Spleen (tissue), 7 donors: Measurements from ENCODE around the gene DBNDD1.

Experiments used
- CTCF ChIP-seq, 11 experiments: fragments of 200-600 bp in 7 of 11; fragments of 450-650 bp in 4 of 11; sonication (generic) in 4 of 11; IDR thresholded peaks in 8 of 11; conservative IDR thresholded peaks in 3 of 11; 1 replicate in 7 of 11; 2 replicates in 4 of 11; pipeline versions ENCODE4 v1.4.0 to v1.8.0; 2016 to 2021; ENCODE audit warnings: antibody characterized with exemption in 11 of 11, inconsistent platforms in 4 of 11, mild to moderate bottlenecking in 1 of 11
- POLR2A ChIP-seq, 3 donors: fragments of 450-650 bp; IDR thresholded peaks; one replicate each; pipeline ENCODE4 v1.5.1; 2017; ENCODE audit warnings: antibody characterized with exemption in 3 of 3, mild to moderate bottlenecking in 1 of 3
- POLR2AphosphoS5 ChIP-seq, 3 donors: sonication (generic); formaldehyde crosslinking; IDR thresholded peaks; one replicate each; pipeline ENCODE4 v1.5.1; 2017; ENCODE audit warnings: antibody characterized with exemption in 3 of 3
- donor health status: DM: no; HTN: no; CAD: no; lungs with moderate emphysema.
- donor health status: DM: no; HTN: no; CAD: no.
- donor health status: DM: no; HTN: no; CAD: no.

- TF ChIP-seq POLR2A (IDR thresholded peaks at IDR 0.05) (no peak), CTCF (IDR thresholded peaks at IDR 0.05 in 8 of 11, conservative IDR thresholded peaks at IDR 0.05 in 3 of 11) (no peak), POLR2AphosphoS5 (IDR thresholded peaks at IDR 0.05) (no peak)
These were observed 34.0 kb downstream of the DBNDD1 start for GRCh38 chr16:89985219-89985618.
